Endothelial cell (in vitro differentiated cells): ENCODE measurements around the gene GJA4. TPM values are rescaled to one million over a fixed set of nuclear protein-coding genes. Genes with fewer than 3 reads are reported as not detected.
A peak's percentile ranks its signal among the peaks of the same experiment; 100 is the strongest.

Source experiments
- DNase-seq: peaks from one replicate; pipeline ENCODE4 v3.0.0; 2021; ENCODE audit warnings: low spot score
- H3K27ac Mint-ChIP-seq: one replicate; pipeline ENCODE4 v1.8.0; 2021; ENCODE audit warnings: mixed read lengths, inconsistent platforms; ENCODE audit not compliant: unreplicated experiment
- H3K27me3 Mint-ChIP-seq: one replicate; pipeline ENCODE4 v1.8.0; 2021; ENCODE audit warnings: mild to moderate bottlenecking, moderate library complexity, mixed read lengths, inconsistent platforms; ENCODE audit not compliant: unreplicated experiment
- H3K36me3 Mint-ChIP-seq: one replicate; pipeline ENCODE4 v1.8.0; 2021; ENCODE audit warnings: mild to moderate bottlenecking, low read depth, mixed read lengths, inconsistent platforms; ENCODE audit not compliant: unreplicated experiment
- H3K4me1 Mint-ChIP-seq: one replicate; pipeline ENCODE4 v1.8.0; 2021; ENCODE audit warnings: mild to moderate bottlenecking, mixed read lengths, inconsistent platforms; ENCODE audit not compliant: unreplicated experiment
- H3K4me3 Mint-ChIP-seq: one replicate; pipeline ENCODE4 v1.8.0; 2021; ENCODE audit warnings: mild to moderate bottlenecking, mixed read lengths, inconsistent platforms; ENCODE audit not compliant: unreplicated experiment
- H3K9me3 Mint-ChIP-seq: one replicate; pipeline ENCODE4 v1.8.0; 2021; ENCODE audit warnings: mixed read lengths, inconsistent platforms; ENCODE audit not compliant: unreplicated experiment
- total RNA-seq: library from RNA; stranded (reverse); fragmentation: NEBNext Ultra II Directional; extraction: Animal tissue kit (Norgen Biotek cat#: 25700); gene quantifications from one replicate; pipeline ENCODE4 v1.2.1, GENCODE V29; 2021; ENCODE audit not compliant: unreplicated experiment
- TF ChIP-seq, protein P1 (sequence below): fragments of 200-600 bp; sonication (generic); IDR thresholded peaks from one replicate; pipeline ENCODE4 v1.5.0; 2021; ENCODE audit warnings: antibody characterized with exemption; ENCODE audit not compliant: unreplicated experiment

The GJA4 gene
- total RNA-seq, 1 donor from 2014 or later, result 347 TPM

DNA sequence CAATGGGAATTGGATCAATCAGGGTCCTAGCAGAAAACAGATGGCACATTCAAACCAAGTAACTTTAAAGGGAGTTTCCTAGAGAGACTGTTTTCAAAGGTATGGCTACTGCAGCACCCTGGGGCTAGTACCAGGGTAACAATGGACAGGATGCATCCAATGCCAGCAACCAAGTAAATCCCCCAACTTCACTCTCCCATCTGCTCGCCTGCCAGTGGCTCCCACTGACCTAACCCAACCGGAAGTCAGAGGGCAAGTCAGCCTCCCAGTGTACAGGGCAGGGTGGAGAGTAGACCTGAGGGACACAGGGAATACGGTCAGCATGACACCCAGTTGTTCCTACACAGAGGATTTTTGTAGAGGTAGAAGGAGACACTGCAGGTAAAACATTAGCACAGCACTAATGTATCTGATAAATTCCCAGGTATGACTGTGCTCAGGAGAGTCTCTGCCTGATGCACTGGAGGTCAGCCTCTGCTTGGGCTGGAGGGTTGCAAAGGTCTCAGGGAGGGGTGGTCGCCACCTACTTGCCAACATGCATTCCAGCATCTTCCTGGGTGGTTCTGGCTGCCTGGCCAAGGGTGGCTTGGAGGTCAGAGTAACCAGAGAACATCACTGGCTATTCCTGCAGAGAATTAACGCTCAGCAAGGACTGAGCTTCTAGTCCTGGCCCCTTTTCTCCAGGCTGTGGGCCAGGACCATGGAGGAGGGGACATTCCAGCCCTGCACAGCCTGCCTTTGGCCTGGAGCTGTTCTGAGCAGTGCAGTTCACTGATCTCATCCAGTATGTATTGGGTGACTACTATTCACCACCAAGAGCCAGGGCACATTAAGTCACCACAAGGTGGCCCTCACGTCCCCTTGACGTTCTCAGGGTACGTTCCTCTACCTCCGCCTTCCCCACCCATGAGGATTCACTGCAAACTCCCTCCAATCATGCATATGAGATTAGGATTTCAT, 5.1 kb upstream of the GJA4 start:
- peak; percentile 47 for DNase-seq
- peaks cover 50% of the 10 kb centered on the region for H3K4me1 Mint-ChIP-seq
- H3K9me3 Mint-ChIP-seq, result no peaks in the 10 kb centered on the region
- peak overlapping the region; percentile 55 for H3K27ac Mint-ChIP-seq
- no peak overlapping the region for H3K4me3 Mint-ChIP-seq
- H3K36me3 Mint-ChIP-seq, result peaks cover 15% of the 10 kb centered on the region
- TF ChIP-seq, protein P1, sequence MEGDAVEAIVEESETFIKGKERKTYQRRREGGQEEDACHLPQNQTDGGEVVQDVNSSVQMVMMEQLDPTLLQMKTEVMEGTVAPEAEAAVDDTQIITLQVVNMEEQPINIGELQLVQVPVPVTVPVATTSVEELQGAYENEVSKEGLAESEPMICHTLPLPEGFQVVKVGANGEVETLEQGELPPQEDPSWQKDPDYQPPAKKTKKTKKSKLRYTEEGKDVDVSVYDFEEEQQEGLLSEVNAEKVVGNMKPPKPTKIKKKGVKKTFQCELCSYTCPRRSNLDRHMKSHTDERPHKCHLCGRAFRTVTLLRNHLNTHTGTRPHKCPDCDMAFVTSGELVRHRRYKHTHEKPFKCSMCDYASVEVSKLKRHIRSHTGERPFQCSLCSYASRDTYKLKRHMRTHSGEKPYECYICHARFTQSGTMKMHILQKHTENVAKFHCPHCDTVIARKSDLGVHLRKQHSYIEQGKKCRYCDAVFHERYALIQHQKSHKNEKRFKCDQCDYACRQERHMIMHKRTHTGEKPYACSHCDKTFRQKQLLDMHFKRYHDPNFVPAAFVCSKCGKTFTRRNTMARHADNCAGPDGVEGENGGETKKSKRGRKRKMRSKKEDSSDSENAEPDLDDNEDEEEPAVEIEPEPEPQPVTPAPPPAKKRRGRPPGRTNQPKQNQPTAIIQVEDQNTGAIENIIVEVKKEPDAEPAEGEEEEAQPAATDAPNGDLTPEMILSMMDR, result peak; percentile 36
- peaks cover 33% of the 10 kb centered on the region for H3K27me3 Mint-ChIP-seq

DNA sequence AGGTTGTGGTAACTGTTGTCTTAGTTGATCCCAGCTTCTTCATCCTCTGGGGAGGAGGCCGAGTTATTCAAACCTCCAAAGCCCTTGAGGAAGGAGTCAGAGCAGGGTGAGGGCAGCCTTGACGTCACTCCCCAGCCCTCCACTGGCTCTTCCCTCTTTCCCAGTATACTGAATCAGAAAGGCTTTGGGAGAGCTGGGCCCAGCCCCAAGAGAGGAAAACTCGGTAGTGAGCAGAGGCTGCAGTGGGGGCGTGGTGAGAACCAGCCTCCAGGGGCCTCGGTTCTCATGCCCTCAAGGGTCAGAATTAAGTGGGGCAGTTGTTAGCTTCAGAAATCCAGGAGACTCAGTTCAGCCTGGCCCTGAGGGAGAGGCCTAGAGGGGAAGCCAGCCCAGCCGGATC, 1.8 kb upstream of the GJA4 start:
- H3K27me3 Mint-ChIP-seq, result peaks cover 32% of the 10 kb centered on the region
- TF ChIP-seq, protein P1, result no peak
- H3K9me3 Mint-ChIP-seq, result no peaks in the 10 kb centered on the region
- peaks cover 62% of the 10 kb centered on the region for H3K4me1 Mint-ChIP-seq
- H3K36me3 Mint-ChIP-seq, result peaks cover 34% of the 10 kb centered on the region
- H3K27ac Mint-ChIP-seq, result no peak overlapping the region
- no peak for DNase-seq
- H3K4me3 Mint-ChIP-seq, result no peak overlapping the region

DNA sequence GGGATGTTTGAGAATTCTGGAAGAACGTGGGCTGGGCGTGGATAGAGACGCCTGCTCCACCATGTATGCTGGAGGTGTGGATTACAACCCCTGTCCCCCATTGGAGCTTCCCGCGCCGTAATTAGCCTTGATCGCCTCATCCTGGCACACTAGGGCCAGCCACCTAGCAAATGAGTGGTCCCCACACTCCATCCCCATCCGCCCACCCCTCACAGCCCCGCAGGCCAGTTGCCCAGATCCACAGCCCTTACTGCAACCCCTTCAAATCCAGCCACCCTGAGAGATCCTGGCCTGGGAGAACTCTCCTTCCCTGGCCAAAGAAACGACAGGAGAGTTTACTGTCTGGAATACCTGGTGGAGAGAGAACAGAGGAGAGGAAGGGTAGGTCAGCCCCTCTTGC, 375 bp upstream of the GJA4 start:
- Mint-ChIP-seq H3K4me3 (peak overlapping the region; percentile 90), H3K9me3 (no peaks in the 10 kb centered on the region), H3K27me3 (peaks cover 27% of the 10 kb centered on the region), H3K27ac (no peak overlapping the region), H3K36me3 (peaks cover 46% of the 10 kb centered on the region), H3K4me1 (peaks cover 64% of the 10 kb centered on the region)
- DNase-seq, result no peak
- TF ChIP-seq, protein P1, result no peak

DNA sequence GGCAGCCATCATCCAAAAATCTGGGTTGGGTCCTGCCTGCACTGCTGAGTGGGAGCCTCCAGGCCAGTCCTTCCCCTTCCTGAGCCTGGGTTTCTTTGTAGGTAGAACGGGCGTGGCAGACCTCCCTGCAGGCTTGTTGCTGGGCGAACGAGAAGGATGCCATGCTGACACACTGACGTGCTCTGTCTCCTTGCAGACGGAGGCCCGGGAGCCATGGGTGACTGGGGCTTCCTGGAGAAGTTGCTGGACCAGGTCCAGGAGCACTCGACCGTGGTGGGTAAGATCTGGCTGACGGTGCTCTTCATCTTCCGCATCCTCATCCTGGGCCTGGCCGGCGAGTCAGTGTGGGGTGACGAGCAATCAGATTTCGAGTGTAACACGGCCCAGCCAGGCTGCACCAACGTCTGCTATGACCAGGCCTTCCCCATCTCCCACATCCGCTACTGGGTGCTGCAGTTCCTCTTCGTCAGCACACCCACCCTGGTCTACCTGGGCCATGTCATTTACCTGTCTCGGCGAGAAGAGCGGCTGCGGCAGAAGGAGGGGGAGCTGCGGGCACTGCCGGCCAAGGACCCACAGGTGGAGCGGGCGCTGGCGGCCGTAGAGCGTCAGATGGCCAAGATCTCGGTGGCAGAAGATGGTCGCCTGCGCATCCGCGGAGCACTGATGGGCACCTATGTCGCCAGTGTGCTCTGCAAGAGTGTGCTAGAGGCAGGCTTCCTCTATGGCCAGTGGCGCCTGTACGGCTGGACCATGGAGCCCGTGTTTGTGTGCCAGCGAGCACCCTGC, 1.4 kb downstream of the GJA4 start:
- H3K27me3 Mint-ChIP-seq, result peaks cover 27% of the 10 kb centered on the region
- no peak overlapping the region for H3K27ac Mint-ChIP-seq
- H3K9me3 Mint-ChIP-seq, result no peaks in the 10 kb centered on the region
- DNase-seq, result no peak
- peaks cover 65% of the 10 kb centered on the region for H3K4me1 Mint-ChIP-seq
- peaks cover 55% of the 10 kb centered on the region for H3K36me3 Mint-ChIP-seq
- TF ChIP-seq, protein P1, result no peak
- peak overlapping the region; percentile 92 for H3K4me3 Mint-ChIP-seq
